HG02852 (cell line): ENCODE results near the gene KRTAP12-2.
"Not testable (repeated sequence)": the region's sequence is repeated elsewhere in the genome, so short reads cannot be mapped to it uniquely, and the experiment has no call there.

ENCODE experiments used
- ATAC-seq: cut with Tn5 transposase; IDR thresholded peaks from one replicate; pipeline ENCODE4 v1.9.1; 2021; ENCODE audit warnings: mild to moderate bottlenecking, moderate library complexity; ENCODE audit not compliant: unreplicated experiment

KRTAP12-2 gene

DNA sequence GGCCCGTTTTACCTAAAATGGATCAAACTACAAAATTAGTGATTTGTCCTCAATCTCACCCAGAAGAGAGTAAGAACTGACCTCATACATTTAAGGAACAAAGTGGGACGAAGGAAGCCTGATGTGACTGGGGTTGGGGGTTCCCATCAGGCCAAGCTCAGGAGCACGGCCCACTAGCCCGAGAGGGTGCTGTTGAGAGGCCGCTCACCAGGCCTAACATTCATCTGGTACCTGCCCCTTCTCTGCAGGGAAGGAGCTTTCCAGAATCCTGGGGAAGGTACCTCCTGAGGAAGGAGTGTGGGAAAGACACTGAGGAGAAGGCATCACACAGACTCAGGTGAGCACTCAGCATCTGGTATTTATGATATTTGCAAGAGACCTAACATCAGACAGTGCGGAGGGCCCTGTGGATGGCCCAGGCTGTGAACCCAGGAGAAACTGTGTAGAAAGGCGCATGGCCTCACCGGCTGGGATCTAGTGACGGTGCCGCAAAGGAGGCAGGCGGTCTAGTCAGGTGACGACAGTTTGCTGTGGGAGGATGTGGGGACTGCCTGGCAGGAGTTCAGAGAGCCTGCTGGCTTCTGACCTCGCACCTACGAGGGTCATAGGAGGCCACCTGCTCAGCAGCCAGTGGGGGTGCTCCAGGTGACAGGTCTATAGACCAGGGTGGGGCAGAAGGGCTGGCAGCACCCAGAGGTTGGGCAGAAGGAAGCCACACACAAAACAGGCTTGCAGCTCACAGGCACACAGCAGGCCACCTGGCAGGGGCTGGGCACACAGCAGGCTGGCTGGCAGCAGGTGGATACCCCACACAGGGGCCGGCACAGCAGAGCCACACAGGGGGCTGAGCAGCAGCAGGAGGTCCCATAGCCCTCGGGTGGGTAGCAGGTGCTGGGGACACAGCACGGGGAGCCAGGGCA is 12.8 kb downstream of the KRTAP12-2 start:
- no peak for ATAC-seq

DNA sequence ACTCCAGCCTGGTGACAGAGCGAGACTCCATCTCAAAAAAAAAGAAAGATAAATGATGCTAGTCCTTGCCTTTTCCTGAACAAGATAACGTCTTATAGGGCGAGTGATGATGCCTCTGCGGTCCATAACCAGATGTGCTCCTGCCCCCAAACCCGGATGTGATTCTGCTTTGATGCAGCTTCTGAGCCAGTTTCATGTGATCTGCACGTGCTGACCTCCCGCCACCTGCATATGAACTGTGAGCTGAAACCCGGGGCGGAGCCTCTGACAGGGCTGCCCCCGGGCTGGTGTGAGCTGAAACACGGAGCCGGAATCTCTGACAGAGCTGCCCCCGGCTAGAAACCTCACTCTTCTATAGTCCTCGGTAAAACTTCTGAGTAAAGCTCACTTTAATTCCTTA is 13.6 kb downstream of the KRTAP12-2 start:
- ATAC-seq = no peak

GRCh38 chr21:44650973-44651675 is 15.6 kb downstream of the KRTAP12-2 start:
- no peak for ATAC-seq

DNA sequence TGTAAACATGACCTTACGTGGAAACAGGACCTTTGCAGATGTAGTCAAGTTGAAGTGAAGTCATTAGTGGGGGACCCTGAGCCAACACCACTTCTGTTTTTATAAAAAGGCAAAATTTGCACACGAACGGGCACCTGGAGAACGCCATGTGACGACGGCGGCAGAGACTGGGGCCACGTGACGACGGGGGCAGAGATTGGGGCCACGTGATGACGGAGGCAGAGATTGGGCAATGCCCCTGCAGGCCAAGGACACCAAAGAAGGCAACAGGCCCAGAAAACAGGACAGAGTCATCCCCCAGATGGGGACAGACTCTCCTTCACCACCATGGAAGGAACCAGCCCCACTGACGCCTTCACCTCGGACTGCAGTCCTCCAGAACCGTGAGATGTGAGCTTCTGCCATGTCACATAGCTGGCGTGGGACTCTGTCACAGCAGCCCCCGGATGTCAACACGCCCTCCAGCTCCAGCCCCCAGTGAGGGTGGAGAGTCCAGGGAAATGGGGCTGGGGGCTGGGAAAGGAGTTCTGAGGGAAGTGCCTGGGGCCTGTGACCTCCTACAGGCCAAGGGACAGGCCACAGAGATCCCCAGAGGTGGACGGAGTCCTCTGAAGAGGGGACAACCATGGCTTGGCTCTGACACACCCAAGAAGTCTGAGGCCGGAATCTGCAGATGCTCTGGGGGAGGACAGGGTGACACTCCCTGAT is 16.3 kb downstream of the KRTAP12-2 start:
- ATAC-seq = no peak

GRCh38 chr21:44649521-44650100 is 17.1 kb downstream of the KRTAP12-2 start:
- ATAC-seq = no peak

DNA sequence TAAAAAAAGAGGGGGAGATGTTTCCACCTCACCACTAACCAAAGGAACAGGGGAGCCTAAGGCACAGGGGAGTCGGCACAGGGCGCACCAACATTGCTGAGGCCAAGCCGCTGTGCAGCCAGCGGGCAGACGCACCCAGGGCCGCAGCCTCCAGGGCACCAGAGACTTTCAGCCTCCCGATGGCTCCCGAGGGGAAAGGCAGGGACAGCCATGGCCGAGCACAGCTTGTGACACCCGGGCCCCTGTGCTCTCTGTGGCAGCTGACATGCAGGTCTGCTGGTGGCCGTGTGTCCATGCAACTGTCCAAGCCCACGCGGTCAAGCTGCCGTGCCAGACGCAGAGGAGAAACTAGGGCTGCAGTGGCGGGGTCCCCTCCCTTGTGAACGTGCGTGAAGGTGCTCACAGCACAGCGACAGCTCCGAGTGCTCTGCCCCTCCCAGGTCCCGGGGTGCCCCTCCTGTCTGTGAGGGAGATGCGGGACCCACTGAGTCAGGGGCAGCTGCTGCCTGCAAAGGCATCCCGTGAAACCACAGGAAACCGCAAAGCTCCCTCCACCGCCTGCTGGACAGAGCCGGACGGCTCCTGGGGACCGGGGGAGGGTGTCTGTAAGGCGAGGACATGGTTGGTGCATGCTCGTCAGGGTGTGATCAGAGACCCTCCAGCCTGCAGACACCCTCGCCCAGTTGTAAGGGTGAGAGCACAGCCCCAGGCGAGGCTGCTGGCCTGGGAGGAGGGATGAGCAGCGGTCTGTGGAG is 18.0 kb downstream of the KRTAP12-2 start:
- ATAC-seq = no peak

DNA sequence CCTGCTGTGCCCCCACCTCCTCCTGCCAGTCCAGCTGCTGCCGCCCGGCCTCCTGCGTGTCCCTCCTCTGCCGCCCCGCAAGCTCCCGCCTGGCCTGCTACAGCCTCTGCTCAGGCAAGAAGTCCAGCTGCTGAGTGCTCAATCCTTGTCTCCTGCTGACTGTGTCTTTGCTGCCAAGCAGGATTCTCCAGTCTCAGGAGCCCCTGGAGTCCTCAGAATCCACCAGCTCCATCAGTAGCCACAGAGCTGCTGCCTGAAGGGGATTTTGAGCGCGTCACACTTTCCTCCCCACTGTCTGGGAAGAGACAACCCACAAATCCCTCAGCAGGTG is 19.5 kb downstream of the KRTAP12-2 start:
- ATAC-seq = no peak

DNA sequence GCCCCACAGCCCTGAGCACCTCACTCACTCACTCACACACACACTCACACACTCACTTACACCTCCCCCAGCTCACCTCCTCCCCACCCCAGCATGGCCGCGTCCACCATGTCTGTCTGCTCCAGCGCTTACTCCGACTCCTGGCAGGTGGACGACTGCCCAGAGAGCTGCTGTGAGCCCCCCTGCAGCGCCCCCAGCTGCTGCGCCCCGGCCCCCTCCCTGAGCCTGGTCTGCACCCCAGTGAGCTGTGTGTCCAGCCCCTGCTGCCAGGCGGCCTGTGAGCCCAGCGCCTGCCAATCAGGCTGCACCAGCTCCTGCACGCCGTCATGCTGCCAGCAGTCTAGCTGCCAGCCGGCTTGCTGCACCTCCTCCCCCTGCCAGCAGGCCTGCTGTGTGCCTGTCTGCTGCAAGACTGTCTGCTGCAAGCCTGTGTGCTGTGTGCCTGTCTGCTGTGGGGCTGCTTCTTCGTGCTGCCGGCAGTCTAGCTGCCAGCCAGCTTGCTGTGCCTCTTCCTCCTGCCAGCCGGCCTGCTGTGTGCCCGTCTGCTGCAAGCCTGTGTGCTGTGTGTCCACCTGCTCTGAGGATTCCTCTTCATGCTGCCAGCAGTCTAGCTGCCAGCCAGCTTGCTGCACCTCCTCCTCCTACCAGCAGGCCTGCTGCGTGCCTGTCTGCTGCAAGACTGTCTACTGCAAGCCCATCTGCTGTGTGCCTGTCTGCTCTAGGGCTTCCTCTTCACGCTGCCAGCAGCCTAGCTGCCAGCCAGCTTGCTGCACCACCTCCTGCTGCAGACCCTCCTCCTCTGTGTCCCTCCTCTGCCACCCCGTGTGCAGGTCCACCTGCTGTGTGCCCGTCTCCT is 20.1 kb downstream of the KRTAP12-2 start, which contains the start of gene KRTAP10-11:
Gene KRTAP10-11 (plus strand): TSS at position 49 of the 856 bp plus-strand sequence. CDS start 45 bp downstream, at position 94.
- not testable (repeated sequence) for ATAC-seq

GRCh38 chr21:44644878-44645277 is 21.8 kb downstream of the KRTAP12-2 start:
- no peak for ATAC-seq

- ATAC-seq = no peak
Observed at GRCh38 chr21:44643741-44644310, 22.9 kb downstream of the KRTAP12-2 start.

- ATAC-seq = no peak
Observed at GRCh38 chr21:44640761-44641160, 26.0 kb downstream of the KRTAP12-2 start.

- ATAC-seq = no peak
Observed at GRCh38 chr21:44639331-44639655, 27.4 kb downstream of the KRTAP12-2 start.

DNA sequence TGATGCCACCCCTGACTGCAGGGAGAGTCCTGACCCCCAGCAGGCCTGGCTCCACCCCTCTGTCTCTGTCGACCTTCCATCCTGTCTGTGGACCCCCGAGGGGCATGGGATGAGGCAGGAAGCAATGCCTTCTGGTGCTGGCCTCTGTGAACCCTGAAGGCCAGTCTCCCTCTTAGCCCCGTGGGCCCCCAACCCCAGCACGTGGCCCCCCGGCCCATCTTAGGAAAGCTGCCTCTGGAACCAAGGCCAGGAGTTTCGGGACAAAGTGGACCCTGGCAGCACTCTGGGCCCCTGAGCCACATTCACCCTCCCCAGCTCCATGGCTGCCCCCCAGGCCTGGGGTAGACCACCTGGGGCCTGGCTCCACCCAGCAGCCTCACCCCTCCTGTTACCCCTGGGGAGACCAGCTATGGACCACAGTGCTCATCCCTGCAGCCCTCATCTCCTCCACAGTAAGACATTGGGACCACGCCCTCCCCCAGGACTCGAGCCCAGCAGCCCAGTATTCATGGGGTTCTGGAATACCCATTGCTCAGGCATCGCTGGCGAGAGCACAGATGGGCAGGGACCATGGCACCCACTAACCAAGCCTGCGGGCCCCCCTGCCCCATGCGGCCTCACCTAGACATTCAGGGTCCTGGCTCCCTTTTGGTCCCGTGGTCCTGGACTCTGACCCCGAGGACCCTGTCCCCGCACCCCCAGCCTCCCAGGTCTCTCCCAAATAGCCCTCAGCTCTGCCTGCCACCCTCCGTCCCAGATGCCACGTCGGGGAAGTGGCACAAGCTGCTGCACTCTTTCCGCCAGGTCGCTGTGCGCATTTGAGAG is 28.0 kb downstream of the KRTAP12-2 start:
- ATAC-seq = not testable (repeated sequence)

DNA sequence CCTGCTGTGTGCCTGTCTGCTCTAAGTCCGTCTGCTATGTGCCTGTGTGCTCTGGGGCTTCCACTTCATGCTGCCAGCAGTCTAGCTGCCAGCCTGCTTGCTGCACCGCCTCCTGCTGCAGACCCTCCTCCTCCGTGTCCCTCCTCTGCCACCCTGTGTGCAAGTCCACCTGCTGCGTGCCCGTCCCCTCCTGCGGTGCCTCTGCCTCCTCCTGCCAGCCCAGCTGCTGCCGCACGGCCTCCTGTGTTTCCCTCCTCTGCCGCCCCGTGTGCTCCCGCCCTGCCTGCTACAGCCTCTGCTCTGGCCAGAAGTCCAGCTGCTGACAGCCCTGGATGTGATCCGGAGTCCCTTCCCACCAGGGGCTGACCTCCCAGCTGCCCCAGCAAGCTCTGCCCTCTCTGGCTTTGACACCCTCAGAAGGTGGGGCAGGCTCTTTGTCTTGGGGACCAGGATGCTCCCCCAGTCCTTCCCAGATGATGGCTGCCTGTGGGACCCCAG is 28.8 kb downstream of the KRTAP12-2 start:
- not testable (repeated sequence) for ATAC-seq

GRCh38 chr21:44637018-44637850 is 29.5 kb downstream of the KRTAP12-2 start, which contains the start of gene KRTAP10-10:
TSS of gene KRTAP10-10 (plus strand) at chr21:44637356. CDS start at chr21:44637418, 62 bp downstream.
- no peak for ATAC-seq

DNA sequence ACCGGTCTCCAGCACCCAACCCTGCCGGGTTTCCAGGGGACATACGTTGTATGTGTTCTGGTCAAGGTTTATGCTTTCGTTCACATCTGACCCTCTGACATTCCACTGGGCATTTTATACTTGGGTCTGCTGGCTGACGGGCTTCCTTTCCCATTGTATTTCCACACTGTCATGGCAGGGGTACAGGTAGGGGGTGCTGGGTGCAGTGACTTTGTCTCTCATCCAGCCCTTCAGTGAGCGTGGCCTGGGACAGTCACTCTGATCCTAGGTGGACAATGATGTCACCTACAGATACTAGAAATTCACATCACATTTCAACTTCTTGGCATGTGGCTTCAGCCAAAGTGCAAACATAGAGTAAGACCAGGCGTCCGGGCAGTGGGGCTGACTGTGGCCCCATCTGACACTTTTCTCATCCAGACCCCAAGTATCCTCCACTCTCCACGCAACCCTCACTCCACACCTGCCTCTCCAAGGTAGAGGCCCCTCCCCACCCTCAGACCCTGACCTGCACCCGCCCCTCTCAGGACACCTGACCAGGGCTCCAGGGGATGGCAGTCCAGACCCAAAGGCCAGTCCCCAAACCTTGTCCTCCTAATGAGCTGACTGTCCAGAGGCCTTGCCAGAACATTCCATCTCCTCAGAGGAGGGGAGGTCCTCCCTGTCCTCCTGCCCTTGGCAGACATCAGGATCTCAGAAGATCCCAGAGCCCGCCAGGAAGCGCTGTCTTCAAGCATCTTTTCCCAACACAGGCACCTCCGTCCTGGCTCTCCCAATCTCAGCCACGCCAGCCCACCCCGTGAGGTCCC is 30.3 kb downstream of the KRTAP12-2 start:
- no peak for ATAC-seq
